Sigmoid colon (tissue), 7 donors: Measurements from ENCODE around the gene MID2. TPM values are rescaled to one million over a fixed set of nuclear protein-coding genes. Genes with fewer than 3 reads are reported as not detected.
"Not testable (repeated sequence)": the region's sequence is repeated elsewhere in the genome, so short reads cannot be mapped to it uniquely, and the experiment has no call there.

ENCODE experiments used
- DNase-seq: peaks from one replicate; pipeline ENCODE4 v3.0.0-alpha.2; 2019
- H3K27ac ChIP-seq, 4 donors: fragments of 200-600 bp; sonication (generic); one replicate each; pipeline ENCODE4 v1.5.1; 2016 to 2019; ENCODE audit warnings: mild to moderate bottlenecking in 1 of 4
- H3K27me3 ChIP-seq, 3 donors: fragments of 200-600 bp; sonication (generic); one replicate each; pipeline ENCODE4 v1.5.1; 2019; ENCODE audit warnings: mild to moderate bottlenecking in 1 of 3
- H3K36me3 ChIP-seq, 4 donors: fragments of 200-600 bp; sonication (generic); one replicate each; pipeline ENCODE4 v1.5.1; 2016 to 2019
- H3K4me1 ChIP-seq, 4 donors: fragments of 200-600 bp; sonication (generic); one replicate each; pipeline ENCODE4 v1.5.1; 2017 to 2019
- H3K4me3 ChIP-seq, 4 donors: fragments of 200-600 bp; sonication (generic); one replicate each; pipeline ENCODE4 v1.5.1; 2017 to 2019; ENCODE audit warnings: mild to moderate bottlenecking in 2 of 4, moderate library complexity in 1 of 4
- H3K9me3 ChIP-seq, 4 donors: fragments of 200-600 bp in 3 of 4; sonication (generic) in 3 of 4; one replicate each; pipeline versions ENCODE4 v1.5.1 to v1.6.1; 2013 to 2019
- EP300 ChIP-seq, 4 donors: sonication (generic); formaldehyde crosslinking; IDR thresholded peaks; one replicate each; pipeline ENCODE4 v1.6.1; 2017; ENCODE audit warnings: antibody characterized with exemption in 4 of 4
- POLR2A ChIP-seq, 2 donors: fragments of 450-650 bp; IDR thresholded peaks; one replicate each; pipeline ENCODE4 v1.6.1; 2016; ENCODE audit warnings: antibody characterized with exemption in 2 of 2, mild to moderate bottlenecking in 2 of 2, moderate library complexity in 2 of 2
- POLR2AphosphoS5 ChIP-seq, 4 donors: sonication (generic); formaldehyde crosslinking; IDR thresholded peaks; one replicate each; pipeline ENCODE4 v1.6.1; 2017; ENCODE audit warnings: antibody characterized with exemption in 4 of 4
- WGBS, 2 donors: extraction: QIAGEN DNeasy Blood & Tissue Kit; methylation state at CpG; one replicate each; pipeline ENCODE4 v1.1.7; 2013; 5-methylcytosine and 5-hydroxymethylcytosine counted together
- intact Hi-C: fragments of 100-400 bp; cut with DNase I; formaldehyde crosslinking; loops from one replicate; pipeline ENCODE4 v1.15.1; 2023
- polyA plus RNA-seq, 3 donors: library from polyadenylated mRNA; stranded (reverse); fragments of 200-250 nt; gene quantifications; one replicate each; pipeline ENCODE4 v1.2.3, GENCODE V29; 2013
- total RNA-seq, 4 donors: library from RNA; depleted of rRNA; stranded (reverse); fragments of >200 nt; gene quantifications; one replicate each; pipeline ENCODE4 v1.1.0, GENCODE V29; 2016
- TF ChIP-seq, protein P1 (sequence below), 4 experiments: fragments of 450-650 bp in 3 of 4; fragments of 200-600 bp in 1 of 4; IDR thresholded peaks; one replicate each; pipeline ENCODE4 v1.5.1; 2016 to 2019; ENCODE audit warnings: antibody characterized with exemption in 4 of 4, mild to moderate bottlenecking in 3 of 4, moderate library complexity in 2 of 4
- donor health status: healthy with polysubstance abuse.
- donor health status: Bipolar disorder and iron deficiency.
- donor health status: healthy.

MID2 gene
- total and polyA plus RNA-seq, 7 donors, result 0.23 to 39.6 (median 28.5) TPM

GRCh38 chrX:107856289-107856688, 30.6 kb downstream of the MID2 start:
- Histone ChIP-seq H3K9me3 (no peaks in the 10 kb centered on the region), H3K36me3 (peaks cover 0 to 12% (median 0%) of the 10 kb centered on the region in 4 donors), H3K4me3 (no peak overlapping the region), H3K27ac (no peak overlapping the region), H3K27me3 (no peaks in the 10 kb centered on the region), H3K4me1 (no peaks in the 10 kb centered on the region)
- TF ChIP-seq EP300 (IDR thresholded peaks at IDR 0.05), result no peak
- TF ChIP-seq, protein P1, sequence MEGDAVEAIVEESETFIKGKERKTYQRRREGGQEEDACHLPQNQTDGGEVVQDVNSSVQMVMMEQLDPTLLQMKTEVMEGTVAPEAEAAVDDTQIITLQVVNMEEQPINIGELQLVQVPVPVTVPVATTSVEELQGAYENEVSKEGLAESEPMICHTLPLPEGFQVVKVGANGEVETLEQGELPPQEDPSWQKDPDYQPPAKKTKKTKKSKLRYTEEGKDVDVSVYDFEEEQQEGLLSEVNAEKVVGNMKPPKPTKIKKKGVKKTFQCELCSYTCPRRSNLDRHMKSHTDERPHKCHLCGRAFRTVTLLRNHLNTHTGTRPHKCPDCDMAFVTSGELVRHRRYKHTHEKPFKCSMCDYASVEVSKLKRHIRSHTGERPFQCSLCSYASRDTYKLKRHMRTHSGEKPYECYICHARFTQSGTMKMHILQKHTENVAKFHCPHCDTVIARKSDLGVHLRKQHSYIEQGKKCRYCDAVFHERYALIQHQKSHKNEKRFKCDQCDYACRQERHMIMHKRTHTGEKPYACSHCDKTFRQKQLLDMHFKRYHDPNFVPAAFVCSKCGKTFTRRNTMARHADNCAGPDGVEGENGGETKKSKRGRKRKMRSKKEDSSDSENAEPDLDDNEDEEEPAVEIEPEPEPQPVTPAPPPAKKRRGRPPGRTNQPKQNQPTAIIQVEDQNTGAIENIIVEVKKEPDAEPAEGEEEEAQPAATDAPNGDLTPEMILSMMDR (IDR thresholded peaks at IDR 0.05), result no peak
- TF ChIP-seq POLR2A (IDR thresholded peaks at IDR 0.05), result no peak
- no peak for TF ChIP-seq POLR2AphosphoS5 (IDR thresholded peaks at IDR 0.05)
- intact Hi-C loops, result no loop called here
- DNase-seq, result no peak

- intact Hi-C loops, DNase-seq, H3K4me1 ChIP-seq, H3K27ac ChIP-seq, H3K27me3 ChIP-seq, H3K9me3 ChIP-seq, H3K4me3 ChIP-seq: not testable (repeated sequence)
- H3K36me3 ChIP-seq, result peaks cover 0 to 12% (median 0%) of the 10 kb centered on the region in 4 donors
- WGBS, 2 donors, result 92 to 93% methylated on average over 5 of the region's 5 CpGs
These were observed 31.4 kb downstream of the MID2 start for GRCh38 chrX:107857041-107857440.

- peaks cover 0 to 12% (median 0%) of the 10 kb centered on the region in 4 donors for H3K36me3 ChIP-seq
- intact Hi-C loops, result no loop called here
- H3K9me3 ChIP-seq, result no peaks in the 10 kb centered on the region
- no peak overlapping the region for H3K4me3 ChIP-seq
- H3K27ac ChIP-seq, result no peak overlapping the region
- WGBS, 2 donors, result 31 to 66% methylated on average over 5 of the region's 5 CpGs
- no peak for DNase-seq
- TF ChIP-seq POLR2A (IDR thresholded peaks at IDR 0.05) (no peak), EP300 (IDR thresholded peaks at IDR 0.05) (no peak), POLR2AphosphoS5 (IDR thresholded peaks at IDR 0.05) (no peak)
- TF ChIP-seq, protein P1 (IDR thresholded peaks at IDR 0.05), result no peak
- no peaks in the 10 kb centered on the region for H3K27me3 ChIP-seq
- H3K4me1 ChIP-seq, result no peaks in the 10 kb centered on the region
These were observed 32.2 kb downstream of the MID2 start for GRCh38 chrX:107857837-107858236.

DNA sequence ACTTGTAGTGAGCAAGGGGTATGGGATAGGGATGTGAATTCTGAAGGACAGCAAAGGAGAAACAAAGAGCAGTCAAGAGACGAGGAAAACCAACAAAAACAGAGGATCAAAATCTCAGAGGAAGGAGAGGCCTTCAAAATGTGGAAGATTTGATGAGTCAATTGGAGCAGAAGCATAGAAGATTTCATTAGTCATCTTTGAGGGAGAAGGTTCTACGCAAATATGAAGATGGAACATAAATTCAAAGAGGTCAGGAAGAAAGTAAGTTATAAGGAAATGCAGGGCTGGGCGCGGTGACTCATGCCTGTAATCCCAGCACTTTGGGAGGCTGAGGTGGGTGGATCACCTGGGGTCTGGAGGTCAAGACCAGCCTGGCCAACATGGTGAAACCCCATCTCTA, 35.4 kb downstream of the MID2 start:
- DNase-seq, result no peak
- Histone ChIP-seq H3K27me3 (no peaks in the 10 kb centered on the region), H3K36me3 (no peaks in the 10 kb centered on the region), H3K27ac (no peak overlapping the region), H3K9me3 (no peaks in the 10 kb centered on the region), H3K4me3 (no peak overlapping the region), H3K4me1 (no peaks in the 10 kb centered on the region)
- intact Hi-C loops, result no loop called here
- whole genome bisulfite sequencing, 2 donors, result 88 to 90% methylated on average over 4 of the region's 4 CpGs
- TF ChIP-seq EP300 (IDR thresholded peaks at IDR 0.05), result no peak
- no peak for TF ChIP-seq POLR2AphosphoS5 (IDR thresholded peaks at IDR 0.05)
- TF ChIP-seq POLR2A (IDR thresholded peaks at IDR 0.05), result no peak
- TF ChIP-seq, protein P1 (IDR thresholded peaks at IDR 0.05), result no peak

DNA sequence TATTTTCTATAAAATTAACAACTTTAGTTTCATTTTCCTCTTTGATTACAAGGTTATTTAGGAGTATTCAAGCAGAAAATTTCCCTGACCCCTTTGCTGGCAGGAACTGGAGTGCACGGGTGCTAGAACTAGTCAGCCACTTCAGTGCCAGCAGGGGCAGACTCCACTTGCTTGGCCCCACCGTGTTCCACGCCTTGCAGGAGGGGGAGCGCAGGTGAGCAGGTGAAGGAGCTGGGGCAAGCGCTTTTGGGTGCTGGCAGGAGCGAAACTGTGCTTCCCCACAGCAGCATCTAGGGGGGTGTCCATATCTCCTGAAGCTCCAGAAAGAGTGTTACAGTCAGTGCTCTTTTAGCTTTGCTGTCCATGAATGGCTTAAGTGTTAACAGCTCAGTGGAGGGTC, 45.5 kb downstream of the MID2 start:
- Histone ChIP-seq H3K4me3 (no peak overlapping the region), H3K27me3 (no peaks in the 10 kb centered on the region), H3K4me1 (no peaks in the 10 kb centered on the region), H3K27ac (no peak overlapping the region), H3K36me3 (no peaks in the 10 kb centered on the region), H3K9me3 (no peaks in the 10 kb centered on the region)
- 92 to 95% methylated on average over 6 of the region's 6 CpGs for WGBS, 2 donors
- no peak for DNase-seq
- intact Hi-C loops, result no loop called here
- TF ChIP-seq POLR2AphosphoS5 (IDR thresholded peaks at IDR 0.05), result no peak
- TF ChIP-seq EP300 (IDR thresholded peaks at IDR 0.05), result no peak
- no peak for TF ChIP-seq POLR2A (IDR thresholded peaks at IDR 0.05)
- TF ChIP-seq, protein P1 (IDR thresholded peaks at IDR 0.05), result no peak
